Duodenal mucosa (tissue), 2 donors: ENCODE results near the gene PES1.
"Not testable (repeated sequence)": the region's sequence is repeated elsewhere in the genome, so short reads cannot be mapped to it uniquely, and the experiment has no call there.

Source experiments
- H3K27ac ChIP-seq: one replicate; pipeline ENCODE4 v1.7.0; 2013; ENCODE audit warnings: low read depth, low read length
- H3K27me3 ChIP-seq, 2 donors: one replicate each; pipeline ENCODE4 v1.7.0; 2013; ENCODE audit warnings: low read length in 2 of 2, control low read depth in 1 of 2; ENCODE audit not compliant: insufficient read depth in 2 of 2, control insufficient read depth in 1 of 2
- H3K36me3 ChIP-seq, 2 donors: one replicate each; pipeline ENCODE4 v1.7.0; 2013; ENCODE audit warnings: low read length in 2 of 2, control low read depth in 1 of 2; ENCODE audit not compliant: insufficient read depth in 2 of 2, control insufficient read depth in 1 of 2
- H3K4me1 ChIP-seq, 2 donors: one replicate each; pipeline ENCODE4 v1.7.0; 2013; ENCODE audit warnings: low read length in 2 of 2, control low read depth in 1 of 2; ENCODE audit not compliant: insufficient read depth in 2 of 2, control insufficient read depth in 1 of 2
- H3K4me3 ChIP-seq, 2 donors: one replicate each; pipeline ENCODE4 v1.7.0; 2013; ENCODE audit warnings: low read length in 2 of 2, low read depth in 1 of 2
- H3K9ac ChIP-seq, 2 donors: one replicate each; pipeline ENCODE4 v1.7.0; 2013; ENCODE audit warnings: low read length in 2 of 2, low read depth in 1 of 2
- H3K9me3 ChIP-seq, 2 donors: one replicate each; pipeline ENCODE4 v1.7.0; 2013; ENCODE audit warnings: low read length in 2 of 2, control low read depth in 1 of 2; ENCODE audit not compliant: control insufficient read depth in 1 of 2

PES1 gene

GRCh38 chr22:30591588-30592359, at the start of gene PES1:
PES1 (minus strand) TSS chr22:30591910; CDS start chr22:30591833, 77 bp downstream.
- Histone ChIP-seq H3K4me1 (peaks cover 16 to 17% of the 10 kb centered on the region in 2 donors), H3K27me3 (no peaks in the 10 kb centered on the region), H3K27ac (peak within 1 kb of the TSS; percentile 73), H3K4me3 (peak within 1 kb of the TSS; percentile 96 to 99), H3K9me3 (no peaks in the 10 kb centered on the region), H3K36me3 (peaks cover 15 to 29% of the 10 kb centered on the region in 2 donors), H3K9ac (peak within 1 kb of the TSS; percentile 38 to 93)

GRCh38 chr22:30640839-30641430, 49.2 kb upstream of the PES1 start:
- no peak overlapping the region for H3K9ac ChIP-seq
- no peak overlapping the region for H3K27ac ChIP-seq
- peaks cover 12 to 13% of the 10 kb centered on the region in 2 donors for H3K4me1 ChIP-seq
- no peak overlapping the region for H3K4me3 ChIP-seq
- no peaks in the 10 kb centered on the region for H3K36me3 ChIP-seq
- H3K9me3 ChIP-seq, result no peaks in the 10 kb centered on the region
- no peaks in the 10 kb centered on the region for H3K27me3 ChIP-seq

- no peak overlapping the region for H3K27ac ChIP-seq
Measured at GRCh38 chr22:30640361-30640760, 48.7 kb upstream of the PES1 start.

GRCh38 chr22:30637701-30638114, 46.0 kb upstream of the PES1 start:
- Histone ChIP-seq H3K9me3 (no peaks in the 10 kb centered on the region), H3K4me1 (peaks cover 14 to 29% of the 10 kb centered on the region in 2 donors), H3K4me3 (no peak overlapping the region), H3K36me3 (no peaks in the 10 kb centered on the region), H3K27ac (no peak overlapping the region), H3K27me3 (no peaks in the 10 kb centered on the region), H3K9ac (no peak overlapping the region)

More at GRCh38 chr22:30640361-30640760, 48.7 kb upstream of the PES1 start:
- H3K4me1 ChIP-seq, result peaks cover 14 to 16% of the 10 kb centered on the region in 2 donors
- H3K9me3 ChIP-seq, result no peaks in the 10 kb centered on the region
- no peaks in the 10 kb centered on the region for H3K36me3 ChIP-seq
- H3K9ac ChIP-seq, result no peak overlapping the region
- H3K4me3 ChIP-seq, result no peak overlapping the region
- H3K27me3 ChIP-seq, result no peaks in the 10 kb centered on the region

GRCh38 chr22:30636226-30637077, 44.7 kb upstream of the PES1 start:
- peak overlapping the region; percentile 76 to 88 for H3K9ac ChIP-seq
- peak overlapping the region; percentile 74 to 89 for H3K4me3 ChIP-seq
- H3K36me3 ChIP-seq, result no peaks in the 10 kb centered on the region
- no peaks in the 10 kb centered on the region for H3K9me3 ChIP-seq
- no peak overlapping the region for H3K27ac ChIP-seq
- H3K4me1 ChIP-seq, result peaks cover 14 to 29% of the 10 kb centered on the region in 2 donors
- no peaks in the 10 kb centered on the region for H3K27me3 ChIP-seq

- peak within 1 kb of the TSS; percentile 76 to 88 for H3K9ac ChIP-seq
- H3K4me3 ChIP-seq, result peak within 1 kb of the TSS; percentile 74 to 89
- no peaks in the 10 kb centered on the region for H3K9me3 ChIP-seq
- peaks cover 14 to 29% of the 10 kb centered on the region in 2 donors for H3K4me1 ChIP-seq
- H3K36me3 ChIP-seq, result no peaks in the 10 kb centered on the region
- H3K27me3 ChIP-seq, result no peaks in the 10 kb centered on the region
- peak within 1 kb of the TSS; percentile 83 for H3K27ac ChIP-seq
Measured at GRCh38 chr22:30635273-30636225, 43.8 kb upstream of the PES1 start, which contains the start of gene SLC35E4. SLC35E4 (plus strand) TSS chr22:30635781; CDS start chr22:30636451, 670 bp downstream.

GRCh38 chr22:30634471-30635233, 42.9 kb upstream of the PES1 start:
- Histone ChIP-seq H3K9ac (peak overlapping the region; percentile 35 to 47), H3K4me3 (peak overlapping the region; percentile 44 to 52)

GRCh38 chr22:30631469-30631868, 39.8 kb upstream of the PES1 start:
- H3K27me3 ChIP-seq, H3K27ac ChIP-seq, H3K4me3 ChIP-seq, H3K36me3 ChIP-seq, H3K9me3 ChIP-seq, H3K9ac ChIP-seq: not testable (repeated sequence)
- H3K4me1 ChIP-seq, result peaks cover 8 to 21% of the 10 kb centered on the region in 2 donors

More at GRCh38 chr22:30634471-30635233, 42.9 kb upstream of the PES1 start:
- Histone ChIP-seq H3K27me3 (no peaks in the 10 kb centered on the region), H3K36me3 (no peaks in the 10 kb centered on the region), H3K4me1 (peaks cover 14 to 29% of the 10 kb centered on the region in 2 donors), H3K27ac (peak overlapping the region; percentile 83), H3K9me3 (no peaks in the 10 kb centered on the region)

GRCh38 chr22:30628491-30628890, 36.8 kb upstream of the PES1 start:
- H3K9ac ChIP-seq, result no peak overlapping the region
- no peaks in the 10 kb centered on the region for H3K27me3 ChIP-seq
- H3K4me3 ChIP-seq, result no peak overlapping the region
- no peaks in the 10 kb centered on the region for H3K9me3 ChIP-seq
- H3K36me3 ChIP-seq, result no peaks in the 10 kb centered on the region
- no peaks in the 10 kb centered on the region for H3K4me1 ChIP-seq
- H3K27ac ChIP-seq, result no peak overlapping the region
